Lower lobe of right lung (tissue), 2 donors: Measurements from ENCODE around the gene NPHP3. TPM values are rescaled to one million over a fixed set of nuclear protein-coding genes. Genes with fewer than 3 reads are reported as not detected.

Experiments
- ATAC-seq, 2 donors: fragments of 200-7000 bp; cut with Tn5 transposase; one replicate each; pipeline ENCODE4 v1.9.1; 2020 to 2022; ENCODE audit warnings: mild to moderate bottlenecking in 2 of 2, moderate library complexity in 2 of 2
- DNase-seq: peaks from one replicate; pipeline ENCODE4 v3.0.0-alpha.2; 2020
- H3K27ac ChIP-seq: fragments of 200-600 bp; one replicate; pipeline ENCODE4 v1.8.0; 2022
- H3K27me3 ChIP-seq: fragments of 200-600 bp; one replicate; pipeline ENCODE4 v1.8.0; 2022; ENCODE audit warnings: low read depth
- H3K36me3 ChIP-seq: fragments of 200-600 bp; one replicate; pipeline ENCODE4 v1.8.0; 2022; ENCODE audit warnings: mild to moderate bottlenecking
- H3K4me1 ChIP-seq: fragments of 200-600 bp; one replicate; pipeline ENCODE4 v1.8.0; 2022
- H3K4me3 ChIP-seq: fragments of 200-600 bp; one replicate; pipeline ENCODE4 v1.8.0; 2022; ENCODE audit warnings: mild to moderate bottlenecking
- H3K9me3 ChIP-seq: fragments of 200-600 bp; one replicate; pipeline ENCODE4 v1.8.0; 2022
- CTCF ChIP-seq: fragments of 200-600 bp; IDR thresholded peaks from one replicate; pipeline ENCODE4 v1.8.0; 2022; ENCODE audit warnings: antibody characterized with exemption, mild to moderate bottlenecking
- intact Hi-C: fragments of 100-400 bp; cut with DNase I; formaldehyde crosslinking; loops from one replicate; pipeline ENCODE4 v1.11.0; 2022
- total RNA-seq: library from RNA; stranded (reverse); fragmentation: NEBNext Ultra II Directional; extraction: Animal tissue kit (Norgen Biotek cat#: 25700); gene quantifications from one replicate; pipeline ENCODE4 v1.2.1, GENCODE V29; 2021
- donor health status: DM: no; HTN: yes; CAD: no; lungs with severe emphysema.

The NPHP3 gene
- total RNA-seq, 1 donor from 2014 or later, result 31.2 TPM

GRCh38 chr3:132713977-132714727 lies 8.1 kb downstream of the NPHP3 start:
- Histone ChIP-seq H3K36me3 (peaks cover 82% of the 10 kb centered on the region), H3K27me3 (no peaks in the 10 kb centered on the region), H3K4me1 (peaks cover 7% of the 10 kb centered on the region), H3K9me3 (no peaks in the 10 kb centered on the region), H3K4me3 (no peak overlapping the region), H3K27ac (no peak overlapping the region)
- DNase-seq (no peak), ATAC-seq (no peak)
- intact Hi-C loops, result no loop called here
- no peak for TF ChIP-seq CTCF

GRCh38 chr3:132710311-132710710 lies 11.9 kb downstream of the NPHP3 start:
- ATAC-seq, result no peak
- H3K36me3 ChIP-seq, result peaks cover 79% of the 10 kb centered on the region

GRCh38 chr3:132709761-132710160 lies 12.4 kb downstream of the NPHP3 start:
- H3K27ac ChIP-seq, result no peak overlapping the region
- ATAC-seq (no peak), DNase-seq (no peak)
- H3K27me3 ChIP-seq, result no peaks in the 10 kb centered on the region
- no peak overlapping the region for H3K4me3 ChIP-seq
- intact Hi-C loops, result no loop called here
- H3K36me3 ChIP-seq, result peaks cover 79% of the 10 kb centered on the region
- no peak for TF ChIP-seq CTCF
- no peaks in the 10 kb centered on the region for H3K4me1 ChIP-seq
- no peaks in the 10 kb centered on the region for H3K9me3 ChIP-seq

More at GRCh38 chr3:132710311-132710710, 11.9 kb downstream of the NPHP3 start:
- intact Hi-C loops, result no loop called here
- H3K4me1 ChIP-seq, result no peaks in the 10 kb centered on the region
- H3K4me3 ChIP-seq, result no peak overlapping the region
- no peaks in the 10 kb centered on the region for H3K27me3 ChIP-seq
- TF ChIP-seq CTCF, result no peak
- DNase-seq, result no peak
- H3K9me3 ChIP-seq, result no peaks in the 10 kb centered on the region
- H3K27ac ChIP-seq, result no peak overlapping the region

GRCh38 chr3:132703733-132704132 lies 18.5 kb downstream of the NPHP3 start:
- H3K36me3 ChIP-seq, result peaks cover 98% of the 10 kb centered on the region
- no peak for DNase-seq
- intact Hi-C loops, result no loop called here

GRCh38 chr3:132695422-132695821 lies 26.8 kb downstream of the NPHP3 start:
- intact Hi-C loops, result no loop called here
- Histone ChIP-seq H3K36me3 (peaks cover 100% of the 10 kb centered on the region), H3K9me3 (no peaks in the 10 kb centered on the region), H3K4me1 (no peaks in the 10 kb centered on the region), H3K27me3 (no peaks in the 10 kb centered on the region), H3K27ac (no peak overlapping the region), H3K4me3 (no peak overlapping the region)
- DNase-seq (no peak), ATAC-seq (no peak)
- no peak for TF ChIP-seq CTCF

More at GRCh38 chr3:132703733-132704132, 18.5 kb downstream of the NPHP3 start:
- Histone ChIP-seq H3K4me3 (no peak overlapping the region), H3K9me3 (no peaks in the 10 kb centered on the region), H3K27me3 (no peaks in the 10 kb centered on the region), H3K4me1 (no peaks in the 10 kb centered on the region), H3K27ac (no peak overlapping the region)
- TF ChIP-seq CTCF, result no peak
- ATAC-seq, result no peak
